WTC11 (cell line): ENCODE measurements around the gene ZDHHC7.

Experiments used
- FOXK1 ChIP-seq: sonication (generic); formaldehyde crosslinking; IDR thresholded peaks from 2 replicates; pipeline ENCODE4 v1.8.0; 2022; ENCODE audit warnings: mild to moderate bottlenecking, moderate library complexity, missing genetic modification reagents
- KAT7 ChIP-seq: sonication (generic); formaldehyde crosslinking; IDR thresholded peaks from 2 replicates; pipeline ENCODE4 v1.8.1; 2023; ENCODE audit warnings: missing genetic modification reagents, mild to moderate bottlenecking, borderline replicate concordance
- SMAD4 ChIP-seq: sonication (generic); formaldehyde crosslinking; IDR thresholded peaks from 2 replicates; pipeline ENCODE4 v1.8.0; 2022; ENCODE audit warnings: mild to moderate bottlenecking, missing genetic modification reagents
- TF ChIP-seq, protein P1 (sequence below): fragments of 200-600 bp; IDR thresholded peaks from 2 replicates; pipeline ENCODE4 v1.8.0; 2022; ENCODE audit warnings: antibody characterized with exemption
- TF ChIP-seq, protein P2 (sequence below): sonication (generic); formaldehyde crosslinking; IDR thresholded peaks from 2 replicates; pipeline ENCODE4 v1.8.1; 2022; ENCODE audit warnings: mild to moderate bottlenecking, missing genetic modification reagents, moderate library complexity, borderline replicate concordance
- TF ChIP-seq, protein P3 (sequence below): sonication (generic); formaldehyde crosslinking; IDR thresholded peaks from 2 replicates; pipeline ENCODE4 v1.8.0; 2022; ENCODE audit warnings: mild to moderate bottlenecking, missing genetic modification reagents
- TF ChIP-seq, protein P4 (sequence below): sonication (generic); formaldehyde crosslinking; IDR thresholded peaks from 2 replicates; pipeline ENCODE4 v1.8.0; 2022; ENCODE audit warnings: missing genetic modification reagents
- TF ChIP-seq, protein P5 (sequence below): sonication (generic); formaldehyde crosslinking; conservative IDR thresholded peaks from 2 replicates; pipeline ENCODE4 v1.8.1; 2023; ENCODE audit warnings: mild to moderate bottlenecking, low read depth, missing genetic modification reagents, moderate library complexity

DNA sequence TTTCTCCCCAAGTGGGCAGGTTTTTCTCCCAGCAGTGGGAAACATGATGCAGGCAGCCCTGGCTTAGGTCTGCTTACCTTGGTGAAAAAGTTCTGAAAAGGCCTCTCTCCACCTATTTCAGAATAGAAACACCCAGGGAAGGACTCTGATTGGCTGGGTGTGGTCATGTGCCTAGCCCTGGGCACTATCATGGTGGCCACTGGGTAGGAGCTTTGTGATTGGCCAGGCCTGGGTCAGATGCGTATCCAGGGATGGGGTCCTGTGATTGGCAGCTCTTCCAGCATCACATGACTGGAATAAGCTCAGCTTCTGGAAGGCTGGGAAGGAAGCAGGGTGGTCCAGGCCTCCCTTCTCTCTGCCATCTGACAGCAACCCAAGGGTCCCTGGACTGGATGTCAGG lies 53.5 kb downstream of the ZDHHC7 start:
- TF ChIP-seq FOXK1 (CRISPR knock-in tag) (no peak), KAT7 (CRISPR knock-in tag) (no peak), SMAD4 (CRISPR knock-in tag) (no peak)
- TF ChIP-seq, protein P1, sequence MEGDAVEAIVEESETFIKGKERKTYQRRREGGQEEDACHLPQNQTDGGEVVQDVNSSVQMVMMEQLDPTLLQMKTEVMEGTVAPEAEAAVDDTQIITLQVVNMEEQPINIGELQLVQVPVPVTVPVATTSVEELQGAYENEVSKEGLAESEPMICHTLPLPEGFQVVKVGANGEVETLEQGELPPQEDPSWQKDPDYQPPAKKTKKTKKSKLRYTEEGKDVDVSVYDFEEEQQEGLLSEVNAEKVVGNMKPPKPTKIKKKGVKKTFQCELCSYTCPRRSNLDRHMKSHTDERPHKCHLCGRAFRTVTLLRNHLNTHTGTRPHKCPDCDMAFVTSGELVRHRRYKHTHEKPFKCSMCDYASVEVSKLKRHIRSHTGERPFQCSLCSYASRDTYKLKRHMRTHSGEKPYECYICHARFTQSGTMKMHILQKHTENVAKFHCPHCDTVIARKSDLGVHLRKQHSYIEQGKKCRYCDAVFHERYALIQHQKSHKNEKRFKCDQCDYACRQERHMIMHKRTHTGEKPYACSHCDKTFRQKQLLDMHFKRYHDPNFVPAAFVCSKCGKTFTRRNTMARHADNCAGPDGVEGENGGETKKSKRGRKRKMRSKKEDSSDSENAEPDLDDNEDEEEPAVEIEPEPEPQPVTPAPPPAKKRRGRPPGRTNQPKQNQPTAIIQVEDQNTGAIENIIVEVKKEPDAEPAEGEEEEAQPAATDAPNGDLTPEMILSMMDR: no peak
- TF ChIP-seq, protein P2, sequence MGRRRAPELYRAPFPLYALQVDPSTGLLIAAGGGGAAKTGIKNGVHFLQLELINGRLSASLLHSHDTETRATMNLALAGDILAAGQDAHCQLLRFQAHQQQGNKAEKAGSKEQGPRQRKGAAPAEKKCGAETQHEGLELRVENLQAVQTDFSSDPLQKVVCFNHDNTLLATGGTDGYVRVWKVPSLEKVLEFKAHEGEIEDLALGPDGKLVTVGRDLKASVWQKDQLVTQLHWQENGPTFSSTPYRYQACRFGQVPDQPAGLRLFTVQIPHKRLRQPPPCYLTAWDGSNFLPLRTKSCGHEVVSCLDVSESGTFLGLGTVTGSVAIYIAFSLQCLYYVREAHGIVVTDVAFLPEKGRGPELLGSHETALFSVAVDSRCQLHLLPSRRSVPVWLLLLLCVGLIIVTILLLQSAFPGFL (CRISPR knock-in tag): no peak
- TF ChIP-seq, protein P3, sequence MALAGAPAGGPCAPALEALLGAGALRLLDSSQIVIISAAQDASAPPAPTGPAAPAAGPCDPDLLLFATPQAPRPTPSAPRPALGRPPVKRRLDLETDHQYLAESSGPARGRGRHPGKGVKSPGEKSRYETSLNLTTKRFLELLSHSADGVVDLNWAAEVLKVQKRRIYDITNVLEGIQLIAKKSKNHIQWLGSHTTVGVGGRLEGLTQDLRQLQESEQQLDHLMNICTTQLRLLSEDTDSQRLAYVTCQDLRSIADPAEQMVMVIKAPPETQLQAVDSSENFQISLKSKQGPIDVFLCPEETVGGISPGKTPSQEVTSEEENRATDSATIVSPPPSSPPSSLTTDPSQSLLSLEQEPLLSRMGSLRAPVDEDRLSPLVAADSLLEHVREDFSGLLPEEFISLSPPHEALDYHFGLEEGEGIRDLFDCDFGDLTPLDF (CRISPR knock-in tag): no peak
- TF ChIP-seq, protein P4, sequence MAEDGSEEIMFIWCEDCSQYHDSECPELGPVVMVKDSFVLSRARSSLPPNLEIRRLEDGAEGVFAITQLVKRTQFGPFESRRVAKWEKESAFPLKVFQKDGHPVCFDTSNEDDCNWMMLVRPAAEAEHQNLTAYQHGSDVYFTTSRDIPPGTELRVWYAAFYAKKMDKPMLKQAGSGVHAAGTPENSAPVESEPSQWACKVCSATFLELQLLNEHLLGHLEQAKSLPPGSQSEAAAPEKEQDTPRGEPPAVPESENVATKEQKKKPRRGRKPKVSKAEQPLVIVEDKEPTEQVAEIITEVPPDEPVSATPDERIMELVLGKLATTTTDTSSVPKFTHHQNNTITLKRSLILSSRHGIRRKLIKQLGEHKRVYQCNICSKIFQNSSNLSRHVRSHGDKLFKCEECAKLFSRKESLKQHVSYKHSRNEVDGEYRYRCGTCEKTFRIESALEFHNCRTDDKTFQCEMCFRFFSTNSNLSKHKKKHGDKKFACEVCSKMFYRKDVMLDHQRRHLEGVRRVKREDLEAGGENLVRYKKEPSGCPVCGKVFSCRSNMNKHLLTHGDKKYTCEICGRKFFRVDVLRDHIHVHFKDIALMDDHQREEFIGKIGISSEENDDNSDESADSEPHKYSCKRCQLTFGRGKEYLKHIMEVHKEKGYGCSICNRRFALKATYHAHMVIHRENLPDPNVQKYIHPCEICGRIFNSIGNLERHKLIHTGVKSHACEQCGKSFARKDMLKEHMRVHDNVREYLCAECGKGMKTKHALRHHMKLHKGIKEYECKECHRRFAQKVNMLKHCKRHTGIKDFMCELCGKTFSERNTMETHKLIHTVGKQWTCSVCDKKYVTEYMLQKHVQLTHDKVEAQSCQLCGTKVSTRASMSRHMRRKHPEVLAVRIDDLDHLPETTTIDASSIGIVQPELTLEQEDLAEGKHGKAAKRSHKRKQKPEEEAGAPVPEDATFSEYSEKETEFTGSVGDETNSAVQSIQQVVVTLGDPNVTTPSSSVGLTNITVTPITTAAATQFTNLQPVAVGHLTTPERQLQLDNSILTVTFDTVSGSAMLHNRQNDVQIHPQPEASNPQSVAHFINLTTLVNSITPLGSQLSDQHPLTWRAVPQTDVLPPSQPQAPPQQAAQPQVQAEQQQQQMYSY: no peak
- TF ChIP-seq, protein P5, sequence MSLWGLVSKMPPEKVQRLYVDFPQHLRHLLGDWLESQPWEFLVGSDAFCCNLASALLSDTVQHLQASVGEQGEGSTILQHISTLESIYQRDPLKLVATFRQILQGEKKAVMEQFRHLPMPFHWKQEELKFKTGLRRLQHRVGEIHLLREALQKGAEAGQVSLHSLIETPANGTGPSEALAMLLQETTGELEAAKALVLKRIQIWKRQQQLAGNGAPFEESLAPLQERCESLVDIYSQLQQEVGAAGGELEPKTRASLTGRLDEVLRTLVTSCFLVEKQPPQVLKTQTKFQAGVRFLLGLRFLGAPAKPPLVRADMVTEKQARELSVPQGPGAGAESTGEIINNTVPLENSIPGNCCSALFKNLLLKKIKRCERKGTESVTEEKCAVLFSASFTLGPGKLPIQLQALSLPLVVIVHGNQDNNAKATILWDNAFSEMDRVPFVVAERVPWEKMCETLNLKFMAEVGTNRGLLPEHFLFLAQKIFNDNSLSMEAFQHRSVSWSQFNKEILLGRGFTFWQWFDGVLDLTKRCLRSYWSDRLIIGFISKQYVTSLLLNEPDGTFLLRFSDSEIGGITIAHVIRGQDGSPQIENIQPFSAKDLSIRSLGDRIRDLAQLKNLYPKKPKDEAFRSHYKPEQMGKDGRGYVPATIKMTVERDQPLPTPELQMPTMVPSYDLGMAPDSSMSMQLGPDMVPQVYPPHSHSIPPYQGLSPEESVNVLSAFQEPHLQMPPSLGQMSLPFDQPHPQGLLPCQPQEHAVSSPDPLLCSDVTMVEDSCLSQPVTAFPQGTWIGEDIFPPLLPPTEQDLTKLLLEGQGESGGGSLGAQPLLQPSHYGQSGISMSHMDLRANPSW (CRISPR knock-in tag): no peak
